HG02798 (cell line): Measurements from ENCODE around the gene MAP3K21.

Source experiments
- ATAC-seq: cut with Tn5 transposase; IDR thresholded peaks from one replicate; pipeline ENCODE4 v1.9.1; 2021; ENCODE audit warnings: mild to moderate bottlenecking; ENCODE audit not compliant: unreplicated experiment, poor library complexity

Gene MAP3K21

DNA sequence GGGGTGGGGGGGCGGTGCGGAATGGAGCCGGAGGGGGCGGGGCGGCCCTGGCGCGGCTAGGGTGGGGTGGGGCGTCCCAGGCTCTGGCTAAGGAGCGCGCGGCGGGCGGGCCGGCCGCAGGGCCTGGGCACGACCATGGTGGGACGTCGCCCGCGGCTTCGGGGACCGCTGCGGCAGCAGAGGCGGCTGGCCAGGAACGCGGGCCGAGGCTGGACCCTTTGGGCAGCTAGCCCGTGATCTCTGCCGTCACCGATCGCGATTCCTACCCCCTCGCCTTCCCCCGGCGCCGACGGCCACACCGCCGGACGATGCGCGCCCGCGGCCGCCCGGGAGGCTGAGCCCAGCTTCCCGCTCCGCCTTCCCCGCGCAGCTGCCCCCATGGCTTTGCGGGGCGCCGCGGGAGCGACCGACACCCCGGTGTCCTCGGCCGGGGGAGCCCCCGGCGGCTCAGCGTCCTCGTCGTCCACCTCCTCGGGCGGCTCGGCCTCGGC is at the start of gene MAP3K21:
TSS of gene MAP3K21 (plus strand) at position 74 of the 491 bp plus-strand sequence. CDS start at position 379, 305 bp downstream.
- ATAC-seq, result peak; percentile 39

DNA sequence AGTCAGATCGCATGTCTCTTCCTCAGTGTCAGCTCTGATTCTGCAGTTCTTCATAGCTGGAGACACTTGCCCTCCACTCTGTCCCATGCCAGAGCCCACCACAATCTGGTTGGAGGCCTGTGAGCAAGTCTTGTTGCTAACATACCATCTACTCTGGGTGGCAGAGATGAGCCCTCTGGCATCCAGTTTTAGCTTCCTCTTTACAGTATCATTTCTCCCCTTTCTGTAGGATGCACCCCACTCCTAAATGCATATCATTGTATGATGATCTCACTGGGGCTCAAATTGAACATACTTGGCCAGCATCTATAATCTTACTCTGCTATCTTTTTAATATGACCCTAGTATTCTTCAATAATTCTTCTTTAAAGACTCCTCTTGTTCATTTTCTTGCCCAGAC is 48.9 kb upstream of the MAP3K21 start:
- ATAC-seq, result no peak

DNA sequence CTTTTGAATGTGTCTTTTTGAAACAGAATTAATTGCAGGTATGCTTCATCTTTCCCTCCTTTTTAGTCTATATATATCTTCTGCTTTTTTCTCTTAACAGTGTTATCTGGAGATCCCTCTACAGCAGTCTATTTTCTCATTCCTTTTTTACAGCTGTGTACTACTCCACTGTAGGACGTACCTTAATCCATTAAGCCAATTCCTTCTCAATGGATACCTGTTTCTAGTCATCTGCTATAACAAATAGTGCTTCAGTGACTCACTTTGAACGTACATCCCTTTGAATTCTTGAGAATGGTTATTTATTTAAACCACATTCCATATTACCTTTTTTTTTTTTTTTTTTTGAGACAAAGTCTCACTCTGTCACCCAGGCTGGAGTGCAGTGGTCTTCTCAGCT is 47.6 kb upstream of the MAP3K21 start:
- no peak for ATAC-seq

DNA sequence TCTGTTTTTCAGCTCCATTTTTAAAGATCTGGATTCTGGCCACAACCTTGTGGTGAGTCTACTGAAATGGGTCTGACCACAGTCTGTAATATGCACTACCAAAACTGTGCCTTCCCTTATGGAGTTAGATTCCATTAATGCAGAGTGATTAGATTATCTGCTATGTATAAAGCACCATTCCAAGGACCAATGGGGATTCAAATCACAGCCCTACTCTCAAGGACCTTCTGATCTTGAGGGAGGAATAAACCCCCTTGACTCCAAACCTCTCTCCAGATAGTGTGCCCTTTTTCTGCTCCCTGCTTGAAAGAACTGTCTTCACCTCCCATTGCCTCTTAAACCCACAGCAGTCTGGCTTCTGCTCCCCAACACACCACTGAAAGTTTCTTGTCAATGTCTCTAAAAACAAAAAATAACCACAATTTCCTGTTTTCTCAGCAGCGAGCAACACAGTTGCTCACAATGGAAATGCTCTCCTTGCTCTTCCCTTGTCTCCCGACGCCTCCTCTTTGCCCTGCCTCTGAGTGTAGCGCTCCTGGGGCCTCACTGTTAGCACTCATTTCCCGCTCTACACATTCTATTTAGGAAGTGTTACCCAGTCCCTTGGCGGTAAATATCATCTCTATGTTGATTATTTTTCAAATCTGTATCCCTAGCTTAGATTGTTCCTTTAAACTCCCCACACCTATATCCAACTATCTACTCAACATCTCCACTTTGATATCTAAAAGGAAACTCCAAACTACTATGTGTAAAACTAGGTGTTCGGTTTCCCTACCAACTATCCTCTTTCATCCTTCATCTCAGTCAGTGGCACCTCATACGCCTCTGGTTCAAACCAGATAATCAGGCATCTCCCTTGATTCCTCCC is 45.6 kb upstream of the MAP3K21 start:
- ATAC-seq, result peak; percentile 88

DNA sequence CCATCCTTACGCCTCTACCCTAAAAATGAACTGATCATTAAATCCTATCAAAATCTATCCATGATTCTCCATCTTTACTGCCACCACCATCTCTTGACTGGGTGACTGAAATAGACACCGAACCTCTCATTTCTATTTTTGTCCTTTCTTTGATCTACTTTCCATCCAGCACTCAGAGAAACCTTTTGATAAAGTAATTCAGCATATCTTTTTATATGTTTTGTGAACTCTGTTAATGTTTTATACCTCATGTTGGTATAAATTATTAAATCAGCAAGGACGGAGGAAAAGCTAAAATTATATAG is 45.0 kb upstream of the MAP3K21 start:
- no peak for ATAC-seq

DNA sequence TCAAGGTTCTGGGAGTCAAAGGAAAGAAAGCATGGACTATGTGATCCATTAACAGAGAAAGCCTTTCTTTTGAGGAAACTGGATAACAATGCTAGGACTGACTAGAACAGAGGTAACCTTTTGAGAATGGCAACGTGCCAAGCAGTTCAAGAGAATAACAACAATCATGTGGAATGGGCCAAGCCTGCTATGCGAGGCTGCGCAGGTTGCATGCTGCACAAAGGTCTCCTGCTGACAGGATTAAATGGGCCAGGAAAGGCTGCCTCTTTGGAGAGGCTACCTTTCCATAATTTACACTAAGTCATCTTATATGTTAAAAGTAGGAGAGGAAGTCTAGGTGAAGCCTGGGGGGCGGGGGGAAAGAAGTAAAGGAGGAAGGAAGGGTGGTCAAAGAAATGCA is 37.8 kb upstream of the MAP3K21 start:
- no peak for ATAC-seq

DNA sequence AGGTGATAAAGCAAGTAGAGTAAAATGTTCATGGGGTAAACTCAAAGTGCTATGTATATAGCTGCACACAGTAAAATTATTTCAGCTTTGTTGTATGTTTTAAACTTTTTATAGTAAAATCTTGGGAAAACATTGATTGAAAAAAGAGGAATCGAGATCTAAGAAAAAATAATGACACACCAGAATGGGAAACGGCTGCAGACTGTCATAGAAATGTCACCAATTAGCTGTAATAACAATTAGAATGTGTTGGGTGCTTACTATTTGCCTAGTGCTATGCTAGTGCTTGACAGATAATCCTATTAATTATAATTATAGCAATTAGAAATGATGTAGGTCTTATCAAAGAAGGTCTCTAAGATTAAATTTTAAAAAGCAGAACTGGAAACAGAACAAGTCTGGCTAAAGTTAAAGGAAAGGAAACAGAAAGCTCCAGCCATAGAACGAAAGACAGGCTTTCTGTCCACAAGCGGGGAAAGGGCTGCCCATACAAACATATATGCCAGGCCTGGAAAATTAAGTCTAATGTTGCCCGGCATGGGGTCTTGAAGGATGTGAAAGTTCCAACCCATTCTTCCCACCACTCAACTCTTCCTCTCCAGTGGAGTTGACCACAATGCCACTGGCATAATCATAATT is 37.0 kb upstream of the MAP3K21 start:
- no peak for ATAC-seq

DNA sequence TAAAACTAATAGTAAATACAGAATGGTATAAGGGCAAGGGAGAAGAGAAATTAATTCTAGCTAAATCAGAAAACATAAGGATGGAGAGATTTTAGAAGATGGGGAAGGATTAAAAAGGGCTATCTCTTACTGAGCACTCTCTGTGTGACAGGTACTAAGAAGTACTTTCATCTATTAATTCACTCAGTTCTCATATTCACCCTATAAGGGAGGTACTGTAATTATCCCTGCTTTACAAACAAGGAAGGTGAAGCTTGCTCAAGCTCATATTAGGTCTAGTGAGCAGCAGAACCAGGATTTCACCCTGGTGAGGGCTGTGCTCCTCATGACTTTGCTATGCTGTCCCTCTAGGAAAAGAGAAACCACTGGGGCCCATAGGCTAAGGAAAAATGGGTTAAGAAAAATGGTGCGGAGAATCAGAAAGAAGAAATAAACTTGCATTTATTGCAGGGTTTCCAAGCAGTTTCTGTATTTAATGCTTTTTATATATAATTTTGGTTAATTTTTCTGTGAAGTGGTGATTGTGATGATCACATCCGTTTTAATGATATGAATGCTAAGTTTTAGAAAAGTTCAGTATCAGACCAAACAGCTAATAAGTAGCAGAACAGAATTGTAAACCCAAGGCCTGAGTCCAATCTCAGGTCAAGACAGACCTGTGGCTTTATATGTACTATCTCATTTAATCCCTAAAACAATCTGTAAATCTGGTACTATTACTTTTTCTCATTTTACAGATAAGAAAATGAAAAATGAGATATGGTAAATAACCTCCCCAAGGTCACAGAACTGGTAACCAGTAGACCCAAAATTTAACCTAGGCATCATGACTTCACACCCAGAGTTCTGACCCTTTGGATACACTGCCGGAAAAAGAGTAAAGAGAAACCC is 33.7 kb upstream of the MAP3K21 start:
- ATAC-seq, result no peak

DNA sequence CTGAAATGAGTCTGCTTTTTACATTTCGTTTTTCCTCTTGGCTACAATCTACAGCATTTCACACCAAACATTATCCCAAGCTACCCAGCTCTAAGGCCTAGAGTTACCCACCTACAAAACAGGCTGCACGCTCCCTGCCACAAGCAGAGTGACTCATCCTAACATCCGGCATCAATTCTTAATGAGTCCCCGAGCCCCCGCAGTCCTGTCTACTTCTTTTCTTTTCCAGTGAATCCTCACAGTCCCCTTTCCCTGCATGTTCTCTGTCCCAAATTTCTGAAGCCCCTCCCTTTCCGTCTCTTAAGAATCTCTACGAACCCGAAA is 32.6 kb upstream of the MAP3K21 start:
- ATAC-seq, result peak; percentile 23

DNA sequence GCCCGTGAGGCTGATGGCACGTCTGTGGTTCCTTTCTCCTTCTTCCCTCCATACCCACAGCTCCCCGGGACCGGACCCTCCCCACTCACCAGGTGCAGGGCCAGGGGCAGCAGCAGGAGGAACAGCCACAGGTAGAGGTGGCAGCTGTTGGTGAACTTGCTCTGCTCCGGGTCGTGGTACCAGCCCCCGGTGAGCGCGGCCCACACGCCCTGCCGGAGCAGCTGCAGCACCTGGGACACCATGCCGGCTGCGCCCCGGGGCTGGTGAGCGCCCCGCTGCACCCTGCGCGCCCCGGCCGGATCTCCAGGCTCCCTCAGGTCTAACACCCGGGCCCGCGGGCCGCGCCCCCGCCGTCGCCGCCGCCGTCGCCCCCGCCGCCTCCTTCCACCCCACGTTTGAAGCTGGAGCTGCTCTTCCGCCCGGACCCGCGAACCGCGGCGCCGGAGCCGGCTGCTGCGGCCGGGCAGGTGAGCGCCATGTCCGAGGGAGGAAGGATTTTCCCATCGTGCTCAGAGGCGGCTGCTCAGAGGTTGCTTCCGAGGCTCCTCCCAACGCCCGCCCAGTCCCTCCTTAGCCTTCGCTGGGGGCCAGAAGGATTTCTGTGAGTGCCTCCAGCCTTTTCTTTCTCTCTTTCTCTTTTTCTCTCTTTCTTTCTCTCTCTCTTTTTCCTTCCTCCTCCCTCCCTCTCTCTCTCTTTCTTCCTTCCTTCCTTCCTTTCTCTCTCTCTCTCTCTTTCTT is 32.1 kb upstream of the MAP3K21 start, which contains the start of gene PCNX2:
TSS of gene PCNX2 (minus strand) at position 489 of the 738 bp plus-strand sequence. CDS start at position 242, 247 bp downstream.
- peak; percentile 95 for ATAC-seq

DNA sequence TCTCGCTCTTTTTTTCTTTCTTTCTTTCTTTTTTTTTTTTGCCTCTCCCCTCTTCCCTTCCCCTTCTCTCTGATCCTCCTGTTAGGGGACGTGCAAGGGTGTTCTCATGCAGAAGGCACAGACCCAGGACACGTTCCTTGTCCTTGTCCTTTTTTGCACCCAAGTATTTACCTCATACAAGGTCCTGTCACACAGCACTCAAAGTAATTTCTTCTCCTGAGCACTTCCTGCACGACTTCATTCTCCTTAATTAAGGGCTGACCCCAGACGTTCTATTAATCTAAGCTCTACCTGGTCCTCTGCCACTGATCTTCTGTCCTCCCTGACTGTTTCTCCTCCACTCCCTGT is 31.6 kb upstream of the MAP3K21 start:
- ATAC-seq, result no peak

DNA sequence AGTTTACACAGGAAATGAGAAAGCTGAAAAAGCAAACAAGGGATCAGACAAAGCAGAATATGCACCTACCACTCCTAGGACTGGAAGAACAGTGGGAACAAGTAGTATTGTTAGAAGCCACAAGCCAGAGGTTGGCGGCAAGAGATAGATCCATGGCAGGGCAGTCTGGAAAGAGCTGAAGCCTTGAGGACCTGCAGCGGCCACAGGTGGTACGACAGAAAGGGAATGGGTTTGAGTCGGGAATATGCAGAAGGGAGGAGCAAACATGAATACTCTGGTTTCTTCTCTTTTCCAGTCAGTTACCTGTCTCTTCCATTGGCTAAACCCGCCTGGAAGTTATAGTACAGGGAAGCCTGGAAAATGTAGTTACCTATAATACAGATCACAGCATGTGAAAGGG is 28.1 kb upstream of the MAP3K21 start:
- no peak for ATAC-seq

DNA sequence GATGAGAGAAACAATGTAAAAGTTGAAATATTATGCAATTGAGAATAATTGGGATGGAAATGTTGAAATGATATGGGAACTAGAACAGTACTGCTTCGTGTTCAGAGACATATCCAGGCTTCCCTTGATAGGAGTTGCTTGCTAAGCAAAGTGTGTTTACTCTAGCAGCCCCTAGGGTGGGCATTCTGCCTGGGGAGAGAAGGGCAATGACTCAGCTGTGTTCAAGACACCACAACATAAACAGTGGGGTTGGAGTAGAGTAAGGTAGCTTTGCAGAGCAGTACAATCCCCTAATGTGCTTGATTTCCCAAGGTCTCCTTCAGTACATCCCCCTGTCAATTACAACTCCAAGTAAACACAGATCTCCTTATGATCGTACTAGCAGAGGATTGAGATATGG is 27.2 kb upstream of the MAP3K21 start:
- ATAC-seq, result no peak

DNA sequence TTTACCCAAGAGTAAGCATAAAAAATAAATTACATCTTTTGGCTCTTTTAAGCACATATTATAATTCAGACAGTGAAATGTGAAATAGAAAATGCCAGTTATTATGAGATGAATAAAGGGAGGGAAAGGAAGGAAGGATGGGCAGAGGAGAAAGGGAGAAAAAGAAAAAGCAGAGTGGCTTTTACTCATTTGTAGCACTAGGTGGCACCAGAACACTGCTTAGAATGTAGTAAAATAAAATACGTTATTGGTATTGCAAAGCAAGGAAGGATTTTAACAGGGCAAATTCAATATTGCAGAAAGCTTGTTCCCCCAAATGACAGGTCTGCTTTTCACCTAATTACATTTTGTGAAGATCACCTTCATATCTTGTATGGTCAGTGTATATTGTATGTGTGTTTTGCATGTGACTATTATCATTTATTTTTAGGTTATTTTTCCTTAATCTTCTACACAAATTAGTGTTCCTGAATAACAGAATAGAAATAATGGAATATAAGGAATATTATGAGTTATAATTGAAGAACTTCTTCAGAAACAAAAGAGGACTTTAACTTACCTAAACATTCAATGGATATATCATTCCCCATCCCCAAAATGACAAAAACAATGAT is 22.9 kb upstream of the MAP3K21 start:
- no peak for ATAC-seq

DNA sequence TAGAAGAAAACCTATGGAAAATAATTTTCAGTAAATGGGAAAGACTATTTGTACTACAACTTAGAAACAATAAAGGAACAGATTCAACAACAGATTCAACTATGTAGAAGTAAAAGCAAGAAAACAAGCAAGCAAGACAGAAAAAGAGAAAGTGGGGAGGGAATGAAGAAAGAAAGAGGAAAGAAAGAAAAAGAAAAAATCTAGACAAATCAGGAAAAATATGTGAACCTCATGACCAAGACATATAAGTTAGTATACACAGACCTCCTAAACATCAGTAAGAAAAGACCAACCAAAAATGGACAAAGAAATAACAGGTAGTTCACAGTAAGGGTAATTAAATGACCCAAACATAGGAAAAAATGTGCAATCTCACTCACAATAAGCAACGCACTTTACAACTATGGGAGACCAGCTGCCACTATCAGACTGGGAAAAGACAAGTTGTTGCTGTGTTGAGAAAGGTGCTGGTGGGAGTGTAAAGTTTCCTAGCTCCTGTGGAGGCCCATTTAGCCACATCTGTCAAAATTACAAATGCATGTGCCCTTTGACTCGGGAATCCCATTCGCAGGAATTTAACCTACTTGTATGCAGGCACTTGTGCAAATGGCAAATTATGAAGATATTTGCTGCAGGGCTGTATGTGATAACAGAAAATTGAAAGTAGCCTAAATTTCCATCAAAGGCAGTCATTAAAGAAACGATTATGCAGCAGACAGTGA is 13.9 kb upstream of the MAP3K21 start:
- ATAC-seq, result no peak

DNA sequence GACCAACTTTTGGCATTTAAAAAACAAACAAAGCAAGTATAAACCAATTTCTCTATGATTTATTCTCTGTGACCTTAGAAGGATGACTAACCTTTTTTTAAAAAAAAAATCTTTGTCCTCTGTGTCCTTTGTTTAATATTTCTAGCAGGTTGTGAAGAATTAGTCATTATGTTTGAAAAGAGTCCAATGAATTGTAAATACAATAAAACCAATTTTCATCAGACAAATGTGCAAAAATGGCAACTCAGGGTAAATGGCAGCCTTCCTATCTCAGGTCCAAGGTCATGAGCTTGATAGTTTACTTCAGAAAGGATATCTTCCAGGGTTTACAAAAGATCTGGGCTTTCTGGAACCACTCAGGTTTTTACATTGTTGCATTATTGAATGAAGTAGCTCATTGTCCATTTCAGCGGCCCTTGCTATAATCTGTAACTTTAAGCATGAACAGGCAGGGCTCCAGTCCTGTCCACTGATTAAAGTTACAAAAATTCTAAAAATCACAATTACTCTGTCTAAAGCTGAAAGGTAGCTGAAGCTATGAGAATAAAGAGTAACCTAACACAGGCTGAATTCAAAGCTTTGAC is 11.7 kb upstream of the MAP3K21 start:
- ATAC-seq, result no peak

DNA sequence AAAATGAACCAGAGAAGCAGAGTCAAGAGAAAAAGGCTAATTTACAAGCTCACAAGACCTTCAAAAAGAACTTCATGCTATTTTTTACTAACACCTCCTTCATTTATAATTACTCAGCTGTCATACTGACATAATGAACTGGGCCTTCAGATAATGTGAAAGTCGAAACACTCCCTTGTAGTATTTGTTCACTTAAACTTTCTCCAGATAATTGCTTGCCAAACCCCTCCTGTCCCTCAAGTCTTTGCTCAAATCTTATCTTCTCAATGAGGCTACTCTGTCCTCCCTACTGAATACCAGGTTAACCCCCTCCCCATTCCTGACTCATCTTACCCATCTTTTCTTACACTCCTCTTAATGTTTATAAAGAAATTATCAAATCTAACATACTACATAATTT is 11.1 kb upstream of the MAP3K21 start:
- ATAC-seq, result no peak

DNA sequence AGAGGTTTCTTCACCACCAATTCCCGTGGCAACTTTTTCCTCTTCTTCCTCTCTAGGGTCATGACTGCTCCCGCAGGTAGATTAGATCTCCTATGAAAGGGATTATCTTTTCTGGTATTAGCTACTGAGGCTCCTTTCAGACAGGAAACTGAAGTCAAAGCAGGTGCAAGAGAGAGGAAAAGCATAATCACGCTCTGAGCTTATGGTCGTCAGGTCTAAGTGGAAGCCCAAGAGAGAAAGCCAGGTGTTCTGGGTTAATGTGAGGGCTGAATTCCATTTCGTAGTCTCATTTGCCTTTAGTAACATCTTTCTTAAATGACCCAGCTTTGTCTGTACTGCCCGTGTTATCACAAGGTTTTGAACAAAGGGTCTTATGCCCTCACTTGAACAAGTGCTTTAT is 8.3 kb upstream of the MAP3K21 start:
- no peak for ATAC-seq

DNA sequence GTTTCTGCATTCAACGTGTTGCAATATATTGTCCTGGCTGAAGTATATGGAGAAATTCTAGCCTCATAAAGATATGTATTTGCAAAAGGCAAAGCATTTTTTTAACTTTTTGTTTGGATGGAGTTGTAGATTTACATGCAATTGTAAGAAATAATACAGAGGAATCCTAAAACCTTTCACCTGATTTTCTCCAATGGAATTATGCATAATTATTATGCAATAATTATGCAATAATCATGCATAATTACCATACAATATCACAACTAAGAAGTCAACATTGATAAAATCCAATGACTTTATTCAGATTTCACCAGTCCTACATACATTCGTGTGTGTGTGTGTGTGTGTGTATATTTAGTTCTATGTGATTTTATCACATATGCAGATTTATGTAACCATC is 7.5 kb upstream of the MAP3K21 start:
- no peak for ATAC-seq
